GM19455 (cell line): ENCODE results near the gene ZNF428.
"Not testable (repeated sequence)": the region's sequence is repeated elsewhere in the genome, so short reads cannot be mapped to it uniquely, and the experiment has no call there.

Source experiments
- ATAC-seq: cut with Tn5 transposase; IDR thresholded peaks from one replicate; pipeline ENCODE4 v1.9.1; 2021; ENCODE audit not compliant: unreplicated experiment

Gene ZNF428

GRCh38 chr19:43640424-43640757 is 21.0 kb upstream of the ZNF428 start:
- ATAC-seq, result no peak

- ATAC-seq, result no peak
Measured at GRCh38 chr19:43639519-43640423, 20.3 kb upstream of the ZNF428 start, which contains the start of gene CADM4. Gene CADM4 (minus strand): TSS chr19:43639850. CDS start chr19:43639790, 60 bp downstream.

GRCh38 chr19:43638995-43639518 is 19.6 kb upstream of the ZNF428 start:
- no peak for ATAC-seq

- ATAC-seq, result no peak
Measured at GRCh38 chr19:43638214-43638994, 19.0 kb upstream of the ZNF428 start.

GRCh38 chr19:43636121-43636683 is 16.8 kb upstream of the ZNF428 start:
- no peak for ATAC-seq

GRCh38 chr19:43635561-43635940 is 16.1 kb upstream of the ZNF428 start:
- not testable (repeated sequence) for ATAC-seq

GRCh38 chr19:43634872-43635560 is 15.6 kb upstream of the ZNF428 start:
- no peak for ATAC-seq

- no peak for ATAC-seq
Measured at GRCh38 chr19:43634506-43634871, 15.1 kb upstream of the ZNF428 start.

GRCh38 chr19:43634068-43634467 is 14.6 kb upstream of the ZNF428 start:
- no peak for ATAC-seq

GRCh38 chr19:43633520-43633919 is 14.1 kb upstream of the ZNF428 start:
- no peak for ATAC-seq

- no peak for ATAC-seq
Measured at GRCh38 chr19:43631491-43631890, 12.1 kb upstream of the ZNF428 start.

- no peak for ATAC-seq
Measured at GRCh38 chr19:43628646-43629326, 9.4 kb upstream of the ZNF428 start.

- no peak for ATAC-seq
Measured at GRCh38 chr19:43626838-43627237, 7.4 kb upstream of the ZNF428 start.

- no peak for ATAC-seq
Measured at GRCh38 chr19:43625918-43626579, 6.6 kb upstream of the ZNF428 start.

- ATAC-seq, result no peak
Measured at GRCh38 chr19:43624933-43625332, 5.5 kb upstream of the ZNF428 start.

GRCh38 chr19:43623889-43624670 is 4.7 kb upstream of the ZNF428 start:
- no peak for ATAC-seq

GRCh38 chr19:43622956-43623355 is 3.5 kb upstream of the ZNF428 start:
- ATAC-seq, result no peak

GRCh38 chr19:43622070-43622469 is 2.6 kb upstream of the ZNF428 start:
- ATAC-seq, result no peak
